ENCODE measurements around the gene EHBP1L1.
A peak's percentile ranks its signal among the peaks of the same experiment; 100 is the strongest.

Gene EHBP1L1

GRCh38 chr11:65546217-65546958, 29.5 kb upstream of the EHBP1L1 start:
- DNase-seq (ENCODE audit: low read depth in 2 of 2): peak; percentile 100

DNA sequence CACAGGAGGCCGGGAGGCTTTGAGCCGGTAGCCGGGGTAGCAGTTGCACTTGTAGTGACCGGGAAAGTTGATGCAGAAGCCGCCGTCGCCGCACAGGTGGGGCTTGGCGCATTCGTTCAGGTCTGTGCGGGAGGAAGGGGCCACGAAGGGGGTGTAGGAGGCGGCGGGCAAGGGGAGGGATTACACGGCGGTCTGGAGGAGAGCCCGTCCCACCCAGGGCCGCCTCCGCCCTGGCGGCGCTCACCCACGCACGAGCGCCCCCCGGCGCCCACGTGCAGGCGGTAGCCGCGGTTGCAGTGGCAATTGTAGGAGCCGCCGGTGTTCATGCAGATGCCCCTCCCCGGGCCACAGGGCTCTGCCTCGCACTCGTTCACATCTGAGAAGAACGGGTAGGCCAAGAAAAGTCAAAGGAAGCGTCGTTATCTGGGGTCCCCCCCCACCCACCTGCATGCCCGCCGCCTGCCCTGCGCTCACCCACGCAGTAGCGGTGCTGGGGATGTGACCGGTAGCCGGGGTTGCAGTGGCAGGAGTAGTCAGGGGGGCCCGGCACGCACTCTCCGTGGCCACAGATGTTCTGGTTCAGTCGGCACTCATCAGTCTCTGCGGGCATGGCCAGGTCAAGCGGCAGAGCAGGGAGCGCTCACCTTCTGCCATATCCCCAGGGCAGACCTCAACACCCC, 28.3 kb upstream of the EHBP1L1 start:
- no peak for DNase-seq (ENCODE audit: low read depth in 2 of 2)

DNA sequence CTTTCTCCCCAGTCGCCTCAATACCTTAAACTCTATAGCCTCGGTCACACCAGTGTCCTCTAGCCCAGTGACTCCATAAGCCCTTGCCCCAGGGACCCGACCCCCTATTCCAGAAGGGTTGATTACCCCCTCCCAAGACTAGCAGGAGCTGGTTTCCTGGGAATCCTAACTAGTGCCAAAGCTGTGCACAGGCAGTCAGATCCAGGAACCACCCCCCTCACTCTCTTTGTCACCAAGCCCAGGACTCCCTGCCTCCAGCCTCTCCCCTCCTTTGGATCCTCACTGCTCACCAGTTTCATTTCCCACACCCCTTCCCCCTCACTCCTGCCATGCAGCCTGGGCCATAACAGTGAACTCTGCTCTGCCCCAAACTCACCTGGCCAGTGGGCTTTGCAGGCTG, 27.5 kb upstream of the EHBP1L1 start:
- DNase-seq (ENCODE audit: low read depth in 2 of 2): no peak

- no peak for DNase-seq (ENCODE audit: low read depth in 2 of 2)
Observed at GRCh38 chr11:65549096-65549495, 26.8 kb upstream of the EHBP1L1 start.

DNA sequence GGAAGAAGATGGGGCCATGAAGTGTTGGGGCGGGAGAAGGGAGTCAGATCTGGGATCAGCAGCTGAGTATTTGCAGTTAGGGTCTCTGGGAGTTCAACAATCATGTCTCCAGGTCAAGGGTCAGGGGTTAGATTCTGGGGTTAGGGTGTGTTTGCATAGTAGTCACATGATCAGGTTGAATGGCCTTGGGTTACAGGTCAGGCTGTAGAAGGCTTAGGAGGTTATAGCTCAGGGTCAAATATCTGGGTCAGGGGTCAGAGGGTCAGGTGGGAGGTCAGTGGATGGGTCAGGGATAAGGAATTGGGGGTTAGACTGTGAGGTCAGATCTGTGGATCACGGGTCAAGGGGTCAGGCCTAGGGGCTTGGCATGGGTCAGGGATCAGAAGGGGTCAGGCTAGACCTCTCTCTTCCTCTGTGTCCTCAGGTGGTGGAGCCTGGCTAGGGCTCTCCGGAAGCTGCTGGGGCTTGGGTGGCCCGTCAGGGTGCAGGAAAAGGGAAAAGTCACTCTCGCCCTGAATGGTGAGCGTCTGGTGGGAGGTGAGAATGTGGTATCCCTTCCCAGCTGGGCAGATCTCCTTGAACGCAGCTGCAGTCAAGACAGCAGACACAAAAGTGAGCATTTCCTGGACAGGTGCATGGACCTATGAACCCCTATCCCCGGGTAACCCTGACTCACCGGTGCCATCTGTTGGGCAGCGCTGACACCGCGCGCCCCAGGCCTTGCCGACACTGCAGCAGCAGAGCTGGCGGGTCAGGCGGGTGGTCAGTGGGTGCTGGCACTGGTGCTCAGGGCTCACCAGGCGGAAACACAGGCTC, 24.1 kb upstream of the EHBP1L1 start:
- DNase-seq (ENCODE audit: low read depth in 2 of 2): peak in 1 of 2 donors; percentile 53

DNA sequence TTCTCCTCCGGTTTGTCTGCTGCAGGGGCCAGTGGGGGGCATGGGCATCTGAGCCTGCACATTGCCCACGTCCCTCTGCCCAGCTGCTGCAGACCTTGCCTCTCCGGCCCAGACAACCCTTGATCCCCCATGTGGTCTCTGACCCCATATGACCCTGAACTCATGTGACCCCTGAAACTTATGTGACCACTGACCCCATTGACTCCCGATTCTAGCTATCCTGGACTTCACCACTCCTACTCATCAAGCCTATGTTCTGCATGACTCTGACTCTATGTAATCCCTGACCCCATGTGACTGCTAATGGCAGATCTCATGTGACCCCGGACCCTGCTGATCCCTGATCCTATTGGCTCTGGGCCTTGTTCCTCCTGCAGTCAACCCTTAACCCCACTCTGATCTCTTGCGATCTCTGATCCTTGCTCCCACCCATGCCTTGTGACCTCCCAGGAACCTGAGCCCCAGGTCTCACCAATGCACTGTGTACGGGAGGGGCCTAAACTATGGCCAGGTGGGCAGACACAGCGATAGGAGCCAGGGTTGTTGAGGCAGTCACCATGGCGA, 23.4 kb upstream of the EHBP1L1 start:
- no peak for DNase-seq (ENCODE audit: low read depth in 2 of 2)

GRCh38 chr11:65553301-65554001, 22.4 kb upstream of the EHBP1L1 start:
- DNase-seq (ENCODE audit: low read depth in 2 of 2): peak; percentile 44 to 58

GRCh38 chr11:65554057-65554818, 21.6 kb upstream of the EHBP1L1 start:
- DNase-seq (ENCODE audit: low read depth in 2 of 2): no peak

DNA sequence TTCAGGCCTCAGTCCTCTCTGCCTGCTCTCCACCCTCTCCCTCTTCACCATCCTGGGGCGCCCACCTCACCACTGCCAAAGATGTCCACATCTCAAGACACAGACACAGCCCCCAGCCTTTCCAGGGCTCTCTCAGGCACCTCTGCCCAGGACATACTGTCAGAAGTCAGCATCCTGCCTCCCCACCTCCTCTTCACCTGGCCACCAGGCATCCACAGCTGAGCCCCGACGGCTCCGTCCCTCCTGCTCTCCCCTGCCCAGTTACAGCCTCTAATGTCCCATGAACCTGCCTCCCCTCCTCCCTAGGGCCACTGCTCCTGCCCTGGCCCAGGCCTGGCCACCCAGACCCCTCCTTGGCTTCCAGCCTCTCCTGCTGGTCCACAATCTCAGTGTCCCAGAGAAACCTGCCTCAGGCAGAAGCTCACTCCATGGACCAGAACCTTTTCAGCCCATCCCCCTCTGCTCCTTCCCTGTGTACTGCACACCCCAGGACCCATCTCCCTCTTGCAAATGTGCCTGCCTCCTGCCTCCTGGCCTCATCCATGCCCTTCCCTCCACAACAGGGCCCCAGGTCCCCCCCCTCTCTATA, 20.9 kb upstream of the EHBP1L1 start:
- no peak for DNase-seq (ENCODE audit: low read depth in 2 of 2)

DNA sequence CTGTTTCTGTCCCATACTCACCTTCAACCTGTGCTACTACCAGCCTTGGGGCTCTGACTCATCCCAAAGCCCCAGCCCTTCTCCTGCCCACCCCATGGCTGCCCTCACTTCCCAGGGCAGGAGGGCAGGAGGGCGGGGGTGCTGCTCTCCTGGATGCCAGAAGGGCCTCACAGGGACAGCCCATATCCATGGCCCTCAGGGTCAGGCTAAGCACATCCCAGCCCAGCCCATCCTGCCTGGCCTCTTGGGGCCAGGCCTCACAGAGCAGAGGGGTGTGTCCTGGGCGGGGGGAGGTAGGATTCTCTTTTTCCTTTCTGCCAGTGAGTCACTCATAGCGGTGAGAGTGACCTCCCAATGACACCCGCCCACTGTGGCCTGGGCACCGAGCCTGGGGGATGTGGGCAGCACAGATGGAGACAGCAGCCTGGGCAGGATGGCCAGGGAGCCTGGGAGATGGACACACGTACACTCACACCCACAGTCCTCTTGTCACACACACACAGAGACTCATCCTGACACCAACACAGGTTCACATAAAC, 20.1 kb upstream of the EHBP1L1 start:
- DNase-seq (ENCODE audit: low read depth in 2 of 2): no peak

GRCh38 chr11:65556470-65557279, 19.2 kb upstream of the EHBP1L1 start:
- DNase-seq (ENCODE audit: low read depth in 2 of 2): no peak

- DNase-seq (ENCODE audit: low read depth in 2 of 2): no peak
Observed at GRCh38 chr11:65557280-65558001, 18.4 kb upstream of the EHBP1L1 start.

DNA sequence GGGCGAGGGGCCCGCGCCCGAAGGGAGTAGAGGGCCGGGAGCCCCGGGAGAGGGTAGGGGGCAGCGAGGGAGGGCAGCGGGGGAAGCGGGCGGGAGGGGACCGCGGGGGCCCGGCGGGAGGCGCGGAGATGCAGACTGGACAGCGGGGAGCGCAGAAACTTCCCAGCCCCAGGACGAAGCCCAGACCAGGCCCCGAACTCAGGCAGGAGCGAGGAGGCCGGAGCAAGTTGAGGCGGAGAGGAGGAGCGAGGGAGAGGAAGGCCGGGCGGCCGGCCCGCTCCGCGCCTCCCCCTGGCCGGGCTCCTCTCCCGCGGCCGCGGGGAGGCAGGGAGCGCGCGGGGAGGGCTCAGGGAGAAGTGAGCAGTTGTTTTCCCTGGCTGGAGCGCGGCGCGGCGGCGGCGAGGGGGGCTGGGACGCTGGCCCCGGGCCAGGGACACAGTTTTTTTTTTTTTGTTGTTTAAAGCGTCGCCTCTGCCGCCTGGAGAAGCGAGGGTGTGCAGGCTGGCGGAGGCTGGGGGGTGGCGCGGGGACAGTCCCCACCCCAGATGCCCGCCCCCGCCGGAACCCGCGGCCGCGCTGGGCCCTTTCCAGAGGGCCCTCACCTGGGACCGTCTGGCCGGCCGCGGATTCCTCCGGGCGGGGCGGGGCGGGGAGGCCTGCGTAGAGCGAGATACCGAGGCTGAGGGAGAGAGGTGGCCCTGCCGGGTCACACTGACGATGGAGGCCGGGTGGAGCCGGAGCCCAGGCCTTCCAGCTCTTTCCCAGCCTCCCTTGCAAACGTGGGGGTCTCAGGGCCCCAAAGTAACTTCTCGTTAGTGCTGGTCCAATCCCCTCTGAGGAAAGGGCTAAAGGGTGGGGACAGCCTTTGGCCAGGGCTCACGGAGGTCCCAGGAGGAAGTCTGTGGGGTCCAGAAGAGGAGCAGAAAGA, 17.6 kb upstream of the EHBP1L1 start, which contains the start of gene LTBP3:
Gene LTBP3 (minus strand): TSS at position 358 of the 928 bp plus-strand sequence. CDS start 400 bp downstream, outside the sequence.
- DNase-seq (ENCODE audit: low read depth in 2 of 2): no peak

DNA sequence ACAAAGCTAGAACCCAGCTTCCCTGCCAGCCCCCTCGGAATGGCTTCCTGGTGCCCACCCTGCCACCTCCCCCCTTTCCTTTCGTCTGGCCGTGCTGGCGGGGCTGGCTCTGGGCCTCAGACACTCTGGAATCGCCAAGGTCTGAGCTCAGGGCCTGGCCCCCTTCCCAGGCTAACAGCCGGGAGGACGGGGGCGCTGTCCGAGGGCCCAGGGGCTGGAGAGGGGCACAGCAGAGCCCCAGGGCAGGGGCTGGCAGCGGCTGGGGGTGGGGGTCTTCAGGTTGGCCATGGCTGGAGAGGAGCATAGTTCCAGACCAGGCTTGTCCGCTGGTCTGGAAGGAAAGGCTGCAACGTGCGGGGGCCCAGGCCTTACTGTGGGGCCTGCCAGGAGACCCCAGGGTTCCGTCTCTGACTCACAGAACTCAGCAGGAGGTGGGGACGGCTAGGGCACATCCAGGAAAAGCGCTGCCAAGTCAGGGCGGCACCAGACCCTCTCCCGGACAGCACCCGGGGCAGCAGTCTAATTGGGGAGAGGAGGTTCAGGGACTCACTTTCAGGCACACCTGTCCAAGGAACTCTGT, 16.8 kb upstream of the EHBP1L1 start:
- DNase-seq (ENCODE audit: low read depth in 2 of 2): no peak

DNA sequence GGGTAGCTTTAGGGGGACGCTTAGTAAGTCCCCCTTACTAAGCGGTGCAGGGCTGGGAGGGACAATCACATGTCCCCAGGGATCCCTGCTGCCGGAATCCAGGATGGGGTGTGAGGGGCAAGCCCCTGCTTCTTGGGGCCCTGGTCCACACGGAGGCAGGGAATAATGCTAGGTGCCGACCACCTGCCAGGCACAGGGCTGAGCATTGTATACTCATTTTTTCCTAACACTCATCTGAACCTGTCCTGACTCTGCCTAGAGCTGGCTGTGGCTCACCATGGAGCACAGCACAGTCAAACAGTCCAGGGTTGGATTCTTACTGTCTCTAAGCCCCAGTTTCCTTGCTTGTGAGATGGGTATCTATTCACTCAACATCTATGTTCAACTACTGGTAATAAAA, 16.3 kb upstream of the EHBP1L1 start:
- no peak for DNase-seq (ENCODE audit: low read depth in 2 of 2)

GRCh38 chr11:65559951-65560537, 15.8 kb upstream of the EHBP1L1 start:
- DNase-seq (ENCODE audit: low read depth in 2 of 2): no peak

Data from stimulated activated CD4-positive, alpha-beta T cell treated with anti-CD3 and anti-CD28 coated beads, Interleukin-1b, Interleukin-23, amount 100 ng/mL, for 4 hours (primary cell).